GM18861 (cell line): Measurements from ENCODE around the gene ADNP2.
"Not testable (repeated sequence)": the region's sequence is repeated elsewhere in the genome, so short reads cannot be mapped to it uniquely, and the experiment has no call there.

Experiments
- ATAC-seq: cut with Tn5 transposase; IDR thresholded peaks from one replicate; pipeline ENCODE4 v1.9.1; 2021; ENCODE audit not compliant: unreplicated experiment

ADNP2 gene

DNA sequence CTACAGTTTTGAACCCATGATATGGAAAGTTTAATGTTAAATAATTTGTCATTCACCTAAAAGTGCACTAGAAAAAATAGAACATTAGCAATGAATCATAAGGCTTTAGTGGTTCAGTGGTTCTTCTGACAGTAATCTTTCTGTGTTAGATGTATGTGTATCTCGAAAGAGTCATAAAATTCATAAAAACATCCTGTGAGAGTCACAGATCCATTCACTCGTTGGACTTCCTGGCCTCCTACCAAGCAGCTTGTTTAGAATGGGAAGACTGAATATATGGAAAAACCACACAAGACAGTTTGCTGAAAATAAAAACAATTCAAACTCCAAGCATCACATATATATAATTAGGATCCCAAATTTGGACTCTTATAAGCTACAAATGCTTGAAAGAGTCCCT is 34.8 kb downstream of the ADNP2 start:
- ATAC-seq, result no peak

DNA sequence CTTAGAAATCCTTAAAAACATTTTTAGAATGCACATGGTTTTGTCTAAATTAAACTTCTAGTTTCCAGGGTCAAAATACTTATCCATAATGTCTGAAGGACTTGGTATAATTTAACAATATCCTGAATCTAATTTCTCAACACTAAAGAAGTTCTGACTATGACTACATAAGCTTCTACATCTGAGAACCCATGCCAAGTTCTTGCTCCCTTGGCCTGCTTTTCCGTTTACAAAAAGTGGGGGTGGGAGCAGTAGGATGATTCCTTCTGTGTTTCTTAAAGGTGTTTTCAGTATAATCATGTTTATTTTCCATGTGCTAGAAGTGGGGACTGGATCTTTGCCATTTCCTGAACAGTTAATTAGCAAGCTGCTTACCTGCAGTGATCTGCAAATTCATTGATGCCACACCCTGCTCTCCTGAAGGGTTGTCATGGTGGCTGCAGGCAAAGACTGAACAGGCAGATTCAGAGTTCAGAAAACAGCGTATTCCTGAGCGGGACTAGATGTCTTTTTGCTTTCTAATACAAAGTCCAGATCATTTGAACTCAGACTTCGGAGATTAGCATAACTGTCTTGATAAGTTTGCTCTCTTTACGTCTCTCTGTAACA is 36.2 kb downstream of the ADNP2 start:
- ATAC-seq, result no peak

DNA sequence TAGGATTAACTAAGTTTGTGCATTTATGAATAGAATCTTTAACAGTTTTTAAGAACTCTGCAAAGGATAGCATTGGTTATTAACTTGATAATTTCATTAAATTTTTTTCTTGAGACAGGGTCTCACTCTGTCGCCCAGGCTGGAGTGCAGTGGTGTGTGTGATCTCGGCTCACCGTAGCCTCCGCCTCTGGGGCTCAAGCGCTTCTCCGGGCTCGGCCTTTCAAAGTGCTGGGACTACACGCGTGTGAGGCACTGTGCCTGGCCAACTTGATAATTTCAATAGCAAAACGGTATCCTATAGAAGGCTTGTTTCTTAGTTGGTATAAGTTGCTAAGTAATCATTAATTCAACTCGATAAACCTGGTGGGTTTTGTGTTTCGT is 38.0 kb downstream of the ADNP2 start:
- ATAC-seq, result peak; percentile 21

DNA sequence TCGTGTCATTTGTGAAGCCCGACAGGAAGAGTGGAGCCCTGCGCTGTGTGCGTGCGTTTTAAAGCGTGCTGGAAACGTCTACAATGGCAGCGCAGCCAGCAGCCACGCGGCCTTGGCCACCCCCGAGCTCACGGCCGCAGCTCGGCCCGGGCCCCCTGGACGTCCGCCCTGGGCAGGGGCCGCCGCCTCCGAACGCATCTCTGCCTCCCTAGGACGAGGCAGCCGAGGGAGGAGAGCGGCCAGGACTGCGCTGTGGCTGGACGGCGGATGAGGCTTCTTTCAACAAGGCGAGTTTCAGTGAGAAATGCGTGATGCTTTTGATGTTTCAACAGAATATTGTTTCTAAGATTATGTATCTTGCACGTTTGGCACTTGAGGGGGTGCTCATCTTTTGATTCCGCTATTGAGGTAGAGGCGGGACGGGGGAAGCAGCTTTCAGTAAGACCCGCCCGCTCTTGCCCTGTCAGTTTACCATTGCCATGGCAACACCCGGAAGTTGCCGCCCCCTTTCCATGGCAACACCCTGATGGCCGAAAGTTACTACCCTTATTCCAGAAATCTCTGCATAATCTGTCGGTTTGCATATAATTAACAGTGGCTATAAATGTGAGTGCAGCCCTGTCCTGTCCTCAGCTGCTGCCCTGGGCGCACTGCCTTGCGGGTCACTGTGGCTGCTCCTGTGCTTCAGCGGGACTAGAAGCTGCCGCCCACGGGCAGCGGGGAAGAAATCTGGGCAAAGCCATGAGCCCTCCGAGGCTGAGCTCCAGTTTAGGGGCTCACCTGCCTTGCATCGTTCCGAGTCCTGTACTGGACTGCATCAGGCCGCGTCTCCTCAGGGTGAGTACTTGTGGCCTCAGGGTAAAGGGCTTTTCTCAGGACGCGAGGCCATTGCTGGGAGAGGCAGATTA is 38.6 kb downstream of the ADNP2 start:
- peak; percentile 61 for ATAC-seq

DNA sequence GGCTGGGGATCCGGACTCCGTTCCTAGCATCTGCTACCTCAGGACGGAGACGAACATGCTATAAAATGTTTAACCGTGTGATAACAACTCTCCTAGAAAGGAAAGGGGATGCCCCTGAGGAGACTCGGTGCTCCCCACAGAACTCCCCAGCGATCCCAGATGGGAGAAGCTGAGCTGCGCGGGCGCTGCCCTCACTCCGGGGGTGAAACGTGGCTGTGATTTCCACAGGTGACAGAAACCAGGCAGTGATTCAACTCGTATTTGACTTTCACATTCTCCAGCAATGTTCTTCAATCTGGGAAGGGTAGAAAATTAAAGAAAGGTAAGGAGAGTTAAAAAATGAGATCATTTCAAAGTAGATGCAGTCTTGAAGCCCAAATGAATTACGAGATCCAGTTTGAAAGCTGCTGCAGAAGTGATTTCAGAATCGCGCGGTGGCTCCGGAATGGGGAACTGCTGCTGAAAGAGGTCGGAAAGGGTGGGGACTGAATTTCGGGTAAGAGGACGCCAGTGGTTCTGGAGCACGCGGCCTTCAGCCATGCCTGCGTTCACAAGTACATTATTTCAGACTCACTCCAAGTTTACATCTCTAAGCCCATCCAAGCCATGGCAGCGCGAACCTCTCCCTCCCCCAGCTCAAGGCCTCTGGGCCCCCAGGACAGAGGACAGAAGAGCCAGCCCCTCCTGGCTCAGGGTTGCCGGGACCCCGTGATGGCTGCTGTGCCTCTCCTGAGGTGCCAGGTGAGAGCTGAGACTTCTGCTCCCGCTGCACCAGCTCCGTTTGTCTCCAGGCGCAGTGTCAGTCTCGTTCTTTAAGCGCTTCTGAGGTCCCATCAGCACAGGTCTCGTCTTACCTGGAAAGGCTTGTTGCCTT is 39.5 kb downstream of the ADNP2 start:
- peak; percentile 14 for ATAC-seq

DNA sequence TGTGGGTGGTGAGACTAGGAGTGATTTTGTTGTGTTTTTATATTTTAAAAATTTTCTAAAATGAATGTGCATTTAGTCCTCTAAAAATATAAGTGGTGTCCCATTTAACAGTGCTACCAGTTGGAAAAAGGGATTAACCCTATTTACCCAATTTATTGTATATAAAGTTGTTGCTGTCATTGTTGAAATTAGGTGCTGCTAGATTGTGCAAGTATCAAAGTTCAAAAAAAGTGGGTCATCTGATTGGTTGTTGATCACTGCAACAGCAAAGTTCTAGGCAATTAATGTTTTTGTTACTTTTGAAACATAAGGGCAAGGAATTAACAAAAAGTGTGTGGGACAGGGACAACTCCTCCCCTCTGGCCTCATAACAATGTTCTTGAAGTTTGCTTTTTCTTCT is 40.6 kb downstream of the ADNP2 start:
- no peak for ATAC-seq

DNA sequence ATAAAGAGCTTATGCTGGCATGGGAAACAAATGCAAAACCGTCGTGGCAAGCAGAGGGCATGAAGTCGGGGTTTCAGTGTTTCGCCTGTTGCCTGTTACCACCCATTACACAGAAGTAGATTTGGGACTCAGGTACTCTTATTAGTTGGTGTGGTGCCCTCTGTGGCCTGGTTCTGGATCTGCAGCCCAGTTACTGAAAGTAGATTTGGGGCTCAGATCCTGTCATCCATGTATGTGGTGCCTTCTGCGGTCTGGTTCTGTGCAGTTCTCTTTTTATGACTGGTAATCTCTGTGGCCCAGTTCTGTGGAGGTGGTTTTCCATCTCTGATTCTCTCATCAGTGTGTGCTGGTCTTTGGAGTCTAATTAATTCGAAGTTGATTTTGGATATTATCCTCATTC is 45.2 kb downstream of the ADNP2 start:
- peak; percentile 55 for ATAC-seq

DNA sequence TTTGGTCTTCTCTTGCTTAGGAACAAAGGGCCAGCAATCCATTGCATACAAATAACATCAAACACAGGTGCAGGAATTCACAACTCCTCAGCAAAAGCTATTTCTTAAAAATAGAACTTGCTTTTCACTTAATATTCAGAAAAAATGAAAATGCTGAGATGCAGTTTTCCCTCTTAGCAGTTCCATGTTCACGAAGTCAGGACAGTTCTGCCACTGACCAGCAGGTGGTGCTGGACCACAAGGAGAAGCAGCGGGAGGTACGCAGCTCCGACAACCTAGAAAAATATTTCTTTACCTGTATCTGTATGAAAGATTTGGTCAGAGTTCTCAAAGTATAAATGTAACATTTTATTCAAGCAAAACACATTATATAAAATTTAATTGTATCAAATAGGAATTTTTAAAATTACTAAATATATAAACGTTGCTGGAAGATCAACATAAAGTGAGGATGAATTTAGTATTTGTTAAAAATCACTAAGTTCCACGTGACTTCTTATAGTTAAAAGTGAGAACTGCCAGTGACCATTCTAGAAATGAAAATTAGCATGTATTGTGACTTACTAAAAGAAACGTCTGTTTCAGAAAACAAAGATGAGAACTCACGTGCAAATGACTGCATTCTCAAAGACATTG is 48.8 kb downstream of the ADNP2 start:
- ATAC-seq, result no peak

DNA sequence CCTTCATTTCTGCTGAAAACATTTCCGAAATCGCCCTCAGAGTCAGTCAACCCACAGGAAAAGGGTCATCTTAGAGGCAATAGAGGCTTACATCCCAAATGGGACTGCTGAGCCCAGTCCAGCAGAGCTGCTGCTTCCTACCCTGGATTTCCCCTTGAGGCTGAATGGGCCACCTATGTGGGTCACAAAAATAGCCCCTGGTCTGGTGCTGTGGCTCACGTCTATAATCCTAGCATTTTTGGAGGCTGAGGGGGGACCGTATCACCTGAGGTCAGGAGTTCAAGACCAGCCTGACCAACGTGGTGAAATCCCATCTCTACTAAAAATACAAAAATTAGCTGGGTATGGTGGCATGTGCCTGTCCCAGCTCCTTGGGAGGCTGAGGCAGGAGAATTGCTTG is 49.3 kb downstream of the ADNP2 start:
- ATAC-seq, result no peak

DNA sequence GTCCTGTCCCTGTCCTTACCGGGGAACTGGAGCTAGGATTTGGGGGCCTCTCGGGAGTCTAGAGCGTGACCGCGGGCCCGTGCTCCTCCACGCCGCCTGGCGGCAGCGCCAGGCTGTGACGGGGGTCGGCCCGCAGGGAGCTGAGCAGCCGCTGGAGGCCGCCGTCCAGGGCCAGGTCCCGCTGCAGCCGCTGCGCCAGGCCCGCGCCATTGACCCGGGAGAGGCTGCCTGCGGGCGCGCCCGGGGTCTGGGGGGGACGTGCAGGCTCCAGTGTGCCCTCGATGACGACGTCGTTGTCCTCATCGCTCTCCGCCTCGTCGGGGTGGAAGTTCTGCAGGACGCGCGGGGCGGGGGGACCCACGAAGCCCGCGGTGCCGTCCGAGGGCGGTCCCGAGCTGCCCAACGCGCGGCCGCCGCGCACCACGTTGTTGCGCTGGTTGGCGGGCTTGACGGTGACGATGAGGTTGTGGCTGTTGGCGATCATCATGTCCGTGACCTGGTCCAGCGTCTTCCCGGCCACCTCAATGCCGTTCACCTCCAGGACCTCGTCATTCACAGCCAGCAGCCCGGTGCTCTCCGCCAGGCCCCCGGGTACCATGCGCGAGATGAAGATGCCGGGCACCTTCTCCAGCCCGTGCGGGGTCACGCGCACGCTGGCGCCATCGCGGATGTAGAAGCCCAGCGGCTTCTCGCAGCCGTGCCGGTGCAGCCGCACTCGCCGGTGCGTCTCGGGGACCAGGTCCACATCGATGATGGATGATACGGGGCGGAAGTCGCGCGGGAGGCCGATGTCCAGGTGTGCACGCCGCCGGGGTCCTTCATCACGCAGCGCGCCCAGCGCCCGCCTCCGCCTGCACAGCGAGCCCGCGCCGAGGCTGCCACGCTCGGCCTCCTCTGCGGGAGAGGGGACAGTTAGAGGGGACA is 50.9 kb downstream of the ADNP2 start:
- peak; percentile 50 for ATAC-seq

DNA sequence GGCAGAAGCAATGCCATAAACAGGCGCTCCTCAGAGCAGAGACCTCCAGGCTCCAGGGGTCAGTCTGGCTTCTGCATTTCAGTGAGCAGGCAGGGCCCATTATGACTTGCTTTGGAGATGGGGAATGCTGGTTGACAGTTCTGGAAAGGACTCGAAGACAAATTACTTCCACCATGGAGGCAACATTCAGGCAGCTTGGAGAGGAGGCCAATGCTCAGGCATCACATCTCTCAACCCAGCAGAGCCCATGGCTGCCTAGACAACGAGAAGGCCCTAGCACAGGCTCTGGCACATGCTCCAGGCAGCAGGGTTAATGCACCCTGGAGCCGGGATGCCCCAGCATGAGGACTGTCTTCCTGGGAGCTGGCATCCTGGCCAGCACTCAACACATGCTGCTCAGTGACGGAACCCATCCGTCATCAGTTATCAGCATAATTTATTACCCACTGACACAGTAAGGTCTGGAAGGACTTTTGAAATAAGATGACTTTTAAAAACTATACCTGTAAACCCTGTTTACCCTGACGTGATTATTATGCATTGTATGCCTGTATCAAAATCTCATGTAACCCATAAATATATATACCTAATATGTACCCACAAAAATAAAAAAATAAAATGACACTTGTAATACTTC is 52.8 kb downstream of the ADNP2 start:
- no peak for ATAC-seq

DNA sequence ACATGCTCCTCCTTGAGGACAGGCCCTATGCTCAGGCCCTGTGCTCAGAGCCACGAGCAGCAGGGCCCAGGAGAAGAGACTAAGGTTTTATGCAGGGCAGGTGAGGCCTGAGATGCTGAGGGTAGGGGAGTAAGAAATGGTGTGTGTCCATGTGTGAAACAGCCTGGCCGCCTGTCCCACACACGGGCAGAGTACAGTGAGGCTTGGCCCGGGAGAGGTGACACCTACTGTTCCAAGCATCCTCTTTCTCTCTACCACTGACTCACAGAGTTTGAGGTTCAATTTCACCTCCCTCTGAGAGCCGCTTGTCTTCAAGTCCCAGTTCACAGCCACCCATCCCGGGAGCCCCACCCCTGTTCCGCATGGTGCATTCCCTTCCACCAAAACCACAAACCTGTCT is 54.1 kb downstream of the ADNP2 start:
- no peak for ATAC-seq

DNA sequence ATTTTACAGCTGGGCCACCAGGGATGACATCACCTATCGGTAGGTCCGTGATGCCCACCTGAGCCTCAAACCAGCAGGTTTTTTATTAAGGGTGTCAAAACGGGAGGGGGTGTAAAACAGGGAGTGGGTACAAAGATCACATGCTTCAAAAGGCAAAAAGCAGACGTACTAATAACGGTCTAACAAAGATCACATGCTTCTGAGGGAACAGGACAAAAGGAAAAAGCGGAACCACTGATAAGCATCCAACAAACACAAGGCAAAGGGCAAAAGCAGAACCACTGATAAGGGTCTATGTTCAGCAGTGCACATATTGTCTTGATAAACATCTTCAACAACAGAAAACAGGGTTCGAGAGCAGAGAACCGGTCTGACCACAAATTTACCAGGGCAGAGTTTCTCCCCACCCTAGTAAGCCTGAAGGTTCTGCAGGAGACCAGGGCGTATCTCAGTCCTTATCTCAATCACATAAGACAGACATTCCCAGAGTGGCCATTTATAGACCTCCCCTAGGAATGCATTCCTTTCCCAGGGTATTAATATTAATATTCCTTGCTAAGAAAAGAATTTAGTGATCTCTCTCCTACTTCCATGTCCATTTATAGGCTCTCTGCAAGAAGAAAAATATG is 55.8 kb downstream of the ADNP2 start:
- ATAC-seq, result not testable (repeated sequence)

DNA sequence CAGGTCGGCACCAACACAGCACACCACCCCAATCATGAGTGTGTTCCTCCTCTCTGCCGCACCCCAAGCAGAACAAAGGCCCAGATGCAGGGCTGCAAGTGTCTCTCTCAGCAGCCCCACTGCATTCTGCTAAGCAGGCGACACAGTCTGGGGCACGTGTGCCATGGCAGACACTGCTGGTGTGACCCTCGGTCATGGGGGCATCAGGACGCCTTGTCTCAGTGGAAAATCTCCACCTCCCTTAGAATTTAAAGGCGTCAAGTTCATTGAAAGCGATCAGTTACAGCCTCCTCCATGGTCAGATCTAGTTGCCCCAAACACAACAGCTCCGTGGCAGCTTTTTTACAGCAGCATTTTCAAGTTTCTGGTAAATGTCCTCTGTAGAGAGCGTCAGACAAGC is 57.2 kb downstream of the ADNP2 start:
- ATAC-seq, result no peak

DNA sequence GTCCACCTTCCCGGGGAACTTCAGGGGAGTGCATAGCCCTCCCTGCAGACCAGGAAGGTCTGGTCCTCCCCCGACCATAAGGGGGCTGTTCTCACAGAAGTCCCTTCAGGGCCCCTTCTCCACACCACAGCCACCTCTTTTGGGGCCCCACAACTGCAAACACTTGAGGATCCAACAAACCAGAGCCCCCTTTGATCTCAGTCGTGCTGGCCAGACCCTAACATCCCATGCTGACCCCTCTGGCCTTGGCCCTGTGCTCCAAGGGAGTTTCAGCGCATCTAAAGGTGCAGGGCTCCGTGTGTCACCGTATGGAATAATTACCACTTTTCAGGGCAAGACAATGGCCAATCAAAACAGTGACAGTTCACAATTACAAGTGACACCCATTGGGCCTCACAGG is 57.7 kb downstream of the ADNP2 start:
- no peak for ATAC-seq

DNA sequence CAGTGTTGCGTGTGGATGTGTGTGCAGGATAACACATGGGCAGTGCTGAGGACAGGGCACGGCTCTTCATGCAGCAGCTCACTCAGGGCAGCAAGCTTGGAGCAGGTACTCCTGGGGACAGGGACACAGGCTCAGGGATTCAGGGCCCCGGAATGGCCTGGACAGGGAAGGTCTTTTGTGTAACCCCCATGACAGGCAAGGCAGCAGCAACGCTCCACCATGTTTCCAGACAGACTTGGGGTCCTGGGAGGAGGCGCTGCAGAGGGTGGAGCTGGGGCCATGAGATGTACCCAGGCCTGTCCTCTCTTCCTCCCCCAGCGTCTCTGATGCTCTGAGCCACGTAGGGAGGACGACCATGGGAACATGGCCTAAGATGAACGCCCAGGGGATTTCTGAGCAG is 58.3 kb downstream of the ADNP2 start:
- no peak for ATAC-seq

DNA sequence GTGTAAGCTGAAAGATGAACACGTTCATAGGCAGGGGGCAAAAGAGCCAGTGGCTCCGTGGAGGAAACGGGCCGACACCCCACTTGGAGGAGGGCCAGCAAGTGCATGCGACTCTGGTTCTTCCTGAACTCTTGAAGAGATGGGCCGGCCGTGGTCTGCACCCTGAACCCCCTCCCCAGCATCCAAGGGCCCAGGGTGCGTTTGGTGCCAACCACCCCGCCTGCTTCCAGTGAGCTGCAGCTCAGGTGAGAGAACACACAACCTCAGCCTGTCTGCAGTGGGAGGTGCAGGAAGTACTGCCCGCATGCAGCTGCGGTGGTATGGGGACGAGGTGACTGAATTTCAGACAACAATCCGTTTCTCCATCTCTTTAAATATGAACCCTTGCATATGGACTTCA is 58.9 kb downstream of the ADNP2 start:
- no peak for ATAC-seq

DNA sequence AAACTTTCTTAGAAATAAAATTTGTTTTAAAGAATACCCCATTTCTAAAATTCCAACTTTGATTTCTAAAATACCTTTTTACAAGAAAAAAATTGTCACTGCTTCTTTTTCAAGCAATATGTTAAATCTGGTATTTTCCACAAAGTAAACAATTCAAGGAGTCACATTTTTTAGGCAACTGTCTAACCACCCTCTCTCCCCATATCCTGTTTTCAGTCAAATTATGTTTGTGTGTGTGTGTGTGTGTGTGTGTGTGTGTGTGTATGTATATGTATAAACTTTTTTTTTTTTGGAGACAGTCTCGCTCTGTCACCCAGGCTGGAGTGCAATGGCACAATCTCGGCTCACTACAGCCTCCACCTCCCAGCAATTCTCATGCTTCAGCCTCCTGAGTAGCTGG is 59.3 kb downstream of the ADNP2 start:
- ATAC-seq, result no peak

DNA sequence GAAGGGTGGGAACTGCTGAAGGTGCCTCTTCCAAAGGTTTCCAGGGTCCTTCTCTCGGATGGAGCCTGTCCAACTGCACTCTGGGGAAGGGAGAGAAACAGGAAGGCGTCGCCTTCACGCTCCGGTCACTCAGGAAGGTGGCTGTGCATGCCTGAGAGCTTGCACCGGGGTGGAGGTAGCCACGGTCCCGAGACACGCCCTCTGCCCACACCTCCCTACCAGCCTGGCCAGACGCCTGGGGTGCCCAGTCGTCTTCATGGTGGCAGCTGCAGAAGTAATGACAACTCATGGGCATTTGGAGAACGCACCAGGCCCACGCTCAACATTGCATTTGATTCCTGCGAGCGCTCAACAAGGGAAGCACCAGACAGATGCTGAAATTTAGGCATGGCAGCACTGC is 59.9 kb downstream of the ADNP2 start:
- ATAC-seq, result no peak
